K562 treated with DMSO at 1 percent for 12 hours (cell line): ENCODE results near the gene AMZ1. TPM values are rescaled to one million over a fixed set of nuclear protein-coding genes. Genes with fewer than 3 reads are reported as not detected.

ENCODE experiments used
- total RNA-seq: library from RNA; unstranded; fragments of 300-600 nt; gene quantifications from 2 replicates; pipeline ENCODE4 v1.2.3, GENCODE V29; 2022; ENCODE audit not compliant: insufficient read depth

AMZ1 gene
- total RNA-seq = not detected in 2 replicates

GRCh38 chr7:2687881-2688318 lies at the start of gene AMZ1:
TSS of gene AMZ1 (plus strand) at chr7:2688202. CDS start at chr7:2700452, 12,250 bp downstream.

Other genes with a start within 250 kb of the AMZ1 start
- not detected in 2 replicates for gene GRIFIN, start 211.8 kb upstream of the AMZ1 start, total RNA-seq
- gene LFNG, start 168.4 kb upstream of the AMZ1 start, total RNA-seq = 0.35 and 0.68 TPM in 2 replicates
- gene BRAT1, start 132.7 kb upstream of the AMZ1 start, total RNA-seq = 45.2 and 47.7 TPM in 2 replicates
- 3.3 and 8.8 TPM in 2 replicates for gene IQCE, start 129.2 kb upstream of the AMZ1 start, total RNA-seq
- 4.8 and 9.4 TPM in 2 replicates for gene TTYH3, start 56.2 kb upstream of the AMZ1 start, total RNA-seq
- gene GNA12, start 156.1 kb downstream of the AMZ1 start, total RNA-seq = 22.4 and 43.4 TPM in 2 replicates